Activated CD8-positive, alpha-beta memory T cell treated with anti-CD3 and anti-CD28 coated beads, Interleukin-2, amount 10 ng/mL, durations not matched to agents 7 days and 5 days (primary cell): ENCODE data around the gene ZNF2. TPM values are rescaled to one million over a fixed set of nuclear protein-coding genes. Genes with fewer than 3 reads are reported as not detected.
A peak's percentile ranks its signal among the peaks of the same experiment; 100 is the strongest.

Experiments
- ATAC-seq: fragments of 150-1000 bp; cut with Tn5 transposase; one replicate; pipeline ENCODE4 v1.10.0; 2021; ENCODE audit warnings: moderate library complexity
- CTCF ChIA-PET: fragments of 350-600 bp; sonication (Branson Sonifier 250); formaldehyde crosslinking; loops from one replicate; lab custom pipeline; 2021; ENCODE audit warnings: antibody characterized with exemption; lab: Charles Lee
- DNase-seq: peaks from one replicate; pipeline ENCODE4 v3.0.0-alpha.2; 2020
- H3K27ac Mint-ChIP-seq: one replicate; pipeline ENCODE4 v1.8.0; 2021; ENCODE audit warnings: mild to moderate bottlenecking, mixed read lengths
- H3K27me3 Mint-ChIP-seq: one replicate; pipeline ENCODE4 v1.8.0; 2021; ENCODE audit warnings: mixed read lengths
- H3K36me3 Mint-ChIP-seq: one replicate; pipeline ENCODE4 v1.8.0; 2021; ENCODE audit warnings: mild to moderate bottlenecking, mixed read lengths
- H3K4me1 Mint-ChIP-seq: one replicate; pipeline ENCODE4 v1.8.0; 2021; ENCODE audit warnings: mixed read lengths
- H3K4me3 Mint-ChIP-seq: one replicate; pipeline ENCODE4 v1.8.0; 2021; ENCODE audit warnings: mild to moderate bottlenecking, moderate library complexity, mixed read lengths
- H3K9me3 Mint-ChIP-seq: one replicate; pipeline ENCODE4 v1.8.0; 2022; ENCODE audit warnings: low read depth, mixed read lengths
- total RNA-seq, 2 experiments: library from RNA; stranded (reverse); gene quantifications; one replicate each; pipeline ENCODE4 v1.2.3, GENCODE V29; 2021

Gene ZNF2
- total RNA-seq, 2 experiments from 2014 or later, result 5.0 to 5.2 TPM

- Mint-ChIP-seq H3K4me3 (no peak overlapping the region), H3K9me3 (peaks cover 59% of the 10 kb centered on the region), H3K4me1 (no peaks in the 10 kb centered on the region), H3K36me3 (peaks cover 80% of the 10 kb centered on the region), H3K27ac (no peak overlapping the region), H3K27me3 (no peaks in the 10 kb centered on the region)
- DNase-seq, result no peak
- no peak for ATAC-seq
- CTCF ChIA-PET, result no interaction called here
Measured at GRCh38 chr2:95215018-95215612, 49.5 kb downstream of the ZNF2 start.

GRCh38 chr2:95220449-95220848 lies 54.8 kb downstream of the ZNF2 start:
- Mint-ChIP-seq H3K27ac (no peak overlapping the region), H3K4me1 (no peaks in the 10 kb centered on the region), H3K4me3 (no peak overlapping the region), H3K27me3 (no peaks in the 10 kb centered on the region), H3K9me3 (peaks cover 47% of the 10 kb centered on the region), H3K36me3 (peaks cover 39% of the 10 kb centered on the region)
- CTCF ChIA-PET, result no interaction called here
- ATAC-seq (no peak), DNase-seq (no peak)

- ATAC-seq, result no peak
- Mint-ChIP-seq H3K27me3 (no peaks in the 10 kb centered on the region), H3K4me1 (no peaks in the 10 kb centered on the region), H3K9me3 (peaks cover 23% of the 10 kb centered on the region), H3K27ac (no peak overlapping the region), H3K36me3 (peaks cover 8% of the 10 kb centered on the region), H3K4me3 (no peak overlapping the region)
- no peak for DNase-seq
- CTCF ChIA-PET, result no interaction called here
Measured at GRCh38 chr2:95225658-95226057, 60.0 kb downstream of the ZNF2 start.

- no peak for ATAC-seq
- CTCF ChIA-PET, result interaction anchor here (1.2 to 1.9 kb wide), 2 partner anchors 26 to 113 kb away, joined by 3 to 7 read pairs; no protein-coding TSS in a partner anchor
- peaks cover 1% of the 10 kb centered on the region for H3K36me3 Mint-ChIP-seq
- peak; percentile 44 for DNase-seq
- no peak overlapping the region for H3K4me3 Mint-ChIP-seq
- H3K27me3 Mint-ChIP-seq, result no peaks in the 10 kb centered on the region
- H3K9me3 Mint-ChIP-seq, result peaks cover 6% of the 10 kb centered on the region
- no peak overlapping the region for H3K27ac Mint-ChIP-seq
- H3K4me1 Mint-ChIP-seq, result no peaks in the 10 kb centered on the region
Measured at GRCh38 chr2:95231723-95232122, 66.1 kb downstream of the ZNF2 start.

GRCh38 chr2:95232232-95232631 lies 66.6 kb downstream of the ZNF2 start:
- DNase-seq (no peak), ATAC-seq (no peak)
- CTCF ChIA-PET, result interaction anchor here (1.2 to 1.9 kb wide), 2 partner anchors 27 to 113 kb away, joined by 3 to 7 read pairs; no protein-coding TSS in a partner anchor
- peaks cover 6% of the 10 kb centered on the region for H3K9me3 Mint-ChIP-seq
- no peaks in the 10 kb centered on the region for H3K4me1 Mint-ChIP-seq
- no peaks in the 10 kb centered on the region for H3K36me3 Mint-ChIP-seq
- H3K4me3 Mint-ChIP-seq, result no peak overlapping the region
- H3K27me3 Mint-ChIP-seq, result no peaks in the 10 kb centered on the region
- H3K27ac Mint-ChIP-seq, result no peak overlapping the region

Other genes with a start within 250 kb of the ZNF2 start
- gene MAL, start 140.1 kb upstream of the ZNF2 start, total RNA-seq, result 100 to 1,000 TPM in 1 of 2 experiments, 10 to 100 TPM in 1; 54.6 to 178 TPM
- gene MRPS5, start 44.0 kb upstream of the ZNF2 start, total RNA-seq, result 10 to 100 TPM; 80.0 to 82.7 TPM
- 10 to 100 TPM; 12.0 to 14.2 TPM for gene ZNF514, start 6.0 kb upstream of the ZNF2 start, total RNA-seq
- 1 to 10 TPM; 3.5 to 3.9 TPM for gene ZNF892, start 41.7 kb downstream of the ZNF2 start, total RNA-seq
- under 1 TPM in 1 of 2 experiments, not detected in 1; 0.82 TPM for gene PROM2, start 108.6 kb downstream of the ZNF2 start, total RNA-seq
- gene KCNIP3, start 131.5 kb downstream of the ZNF2 start, total RNA-seq, result not detected
- 10 to 100 TPM; 36.0 to 38.6 TPM for gene FAHD2A, start 236.9 kb downstream of the ZNF2 start, total RNA-seq